ENCODE measurements around the gene CDA. TPM values are rescaled to one million over a fixed set of nuclear protein-coding genes. Genes with fewer than 3 reads are reported as not detected.

Gene CDA
- polyA plus RNA-seq, 4 donors, result 5.3 to 8.7 (median 6.1) TPM

- DNase-seq (ENCODE audit: low read depth in 4 of 4, low spot score in 2 of 4), result no peak
Observed at GRCh38 chr1:20612221-20612746, 23.4 kb downstream of the CDA start.

- DNase-seq (ENCODE audit: low read depth in 4 of 4, low spot score in 2 of 4), result no peak
Observed at GRCh38 chr1:20614131-20614579, 25.3 kb downstream of the CDA start.

- DNase-seq (ENCODE audit: low read depth in 4 of 4, low spot score in 2 of 4), result no peak
Observed at GRCh38 chr1:20615946-20616846, 27.3 kb downstream of the CDA start.

GRCh38 chr1:20616847-20617487 is 28.1 kb downstream of the CDA start:
- DNase-seq (ENCODE audit: low read depth in 4 of 4, low spot score in 2 of 4), result no peak

- no peak for DNase-seq (ENCODE audit: low read depth in 4 of 4, low spot score in 2 of 4)
Observed at GRCh38 chr1:20618550-20618949, 29.7 kb downstream of the CDA start.

- no peak for DNase-seq (ENCODE audit: low read depth in 4 of 4, low spot score in 2 of 4)
Observed at GRCh38 chr1:20619999-20620398, 31.1 kb downstream of the CDA start.

- no peak for DNase-seq (ENCODE audit: low read depth in 4 of 4, low spot score in 2 of 4)
Observed at GRCh38 chr1:20621012-20621411, 32.1 kb downstream of the CDA start.

- DNase-seq (ENCODE audit: low read depth in 4 of 4, low spot score in 2 of 4), result no peak
Observed at GRCh38 chr1:20624709-20625108, 35.8 kb downstream of the CDA start.

- no peak for DNase-seq (ENCODE audit: low read depth in 4 of 4, low spot score in 2 of 4)
Observed at GRCh38 chr1:20625176-20626097, 36.5 kb downstream of the CDA start.

- no peak for DNase-seq (ENCODE audit: low read depth in 4 of 4, low spot score in 2 of 4)
Observed at GRCh38 chr1:20626098-20626427, 37.2 kb downstream of the CDA start.

- DNase-seq (ENCODE audit: low read depth in 4 of 4, low spot score in 2 of 4), result no peak
Observed at GRCh38 chr1:20626524-20626923, 37.6 kb downstream of the CDA start.

GRCh38 chr1:20630729-20631128 is 41.8 kb downstream of the CDA start:
- no peak for DNase-seq (ENCODE audit: low read depth in 4 of 4, low spot score in 2 of 4)

- DNase-seq (ENCODE audit: low read depth in 4 of 4, low spot score in 2 of 4), result no peak
Observed at GRCh38 chr1:20632386-20632785, 43.5 kb downstream of the CDA start.

GRCh38 chr1:20633190-20634064 is 44.5 kb downstream of the CDA start, which contains the start of gene PINK1:
PINK1 (plus strand) TSS chr1:20633458; CDS start chr1:20633549, 91 bp downstream.
- peak; percentile 36 to 73 (median 56) for DNase-seq (ENCODE audit: low read depth in 4 of 4, low spot score in 2 of 4)

- DNase-seq (ENCODE audit: low read depth in 4 of 4, low spot score in 2 of 4), result peak in 2 of 4 donors; percentile 53 to 55
Observed at GRCh38 chr1:20634065-20634593, 45.2 kb downstream of the CDA start.

- peak in 1 of 4 donors; percentile 16 for DNase-seq (ENCODE audit: low read depth in 4 of 4, low spot score in 2 of 4)
Observed at GRCh38 chr1:20634594-20635084, 45.7 kb downstream of the CDA start.

- no peak for DNase-seq (ENCODE audit: low read depth in 4 of 4, low spot score in 2 of 4)
Observed at GRCh38 chr1:20636785-20637347, 48.0 kb downstream of the CDA start.

GRCh38 chr1:20640183-20640597 is 51.3 kb downstream of the CDA start:
- peak in 1 of 4 donors; percentile 24 for DNase-seq (ENCODE audit: low read depth in 4 of 4, low spot score in 2 of 4)

- DNase-seq (ENCODE audit: low read depth in 4 of 4, low spot score in 2 of 4), result no peak
Observed at GRCh38 chr1:20641975-20642374, 53.1 kb downstream of the CDA start.

Data from left renal cortex interstitium (tissue), 4 donors.